HEK293T (cell line): Measurements from ENCODE around the gene BEST4.

Experiments
- CTCF ChIA-PET: fragments of 350-600 bp; formaldehyde crosslinking; extraction: SDS; loops from one replicate; lab custom pipeline; 2021; ENCODE audit warnings: antibody characterized with exemption, inconsistent platforms; lab: Yijun Ruan, JAX
- POLR2A ChIA-PET: fragments of 350-600 bp; formaldehyde crosslinking; extraction: SDS; loops from one replicate; lab custom pipeline; 2020; ENCODE audit warnings: antibody characterized with exemption, inconsistent platforms; lab: Yijun Ruan, JAX
- DNase-seq: peaks from one replicate; pipeline ENCODE4 v3.0.0; 2012; ENCODE audit warnings: mixed read lengths; ENCODE audit errors: extremely low spot score
- ARNT ChIP-seq: fragments of 450-650 bp; IDR thresholded peaks from 2 replicates; pipeline ENCODE4 v1.6.1; 2017; ENCODE audit warnings: mild to moderate bottlenecking
- BHLHE40 ChIP-seq: fragments of 450-650 bp; IDR thresholded peaks from 2 replicates; pipeline ENCODE4 v1.6.1; 2016; ENCODE audit warnings: mild to moderate bottlenecking, moderate library complexity, borderline replicate concordance
- CTBP1 ChIP-seq: fragments of 450-650 bp; IDR thresholded peaks from 2 replicates; pipeline ENCODE4 v1.6.1; 2016; ENCODE audit warnings: borderline replicate concordance
- ELF4 ChIP-seq: fragments of 450-650 bp; IDR thresholded peaks from 2 replicates; pipeline ENCODE4 v1.6.1; 2017; ENCODE audit warnings: antibody characterized with exemption
- FOXA1 ChIP-seq: fragments of 450-650 bp; IDR thresholded peaks from 2 replicates; pipeline ENCODE4 v1.6.1; 2016; ENCODE audit warnings: mild to moderate bottlenecking
- FOXK2 ChIP-seq: fragments of 450-650 bp; IDR thresholded peaks from 2 replicates; pipeline ENCODE4 v1.6.1; 2016; ENCODE audit warnings: mild to moderate bottlenecking
- FOXM1 ChIP-seq: fragments of 450-650 bp; IDR thresholded peaks from 2 replicates; pipeline ENCODE4 v1.6.1; 2017; ENCODE audit warnings: mild to moderate bottlenecking, borderline replicate concordance
- HDGF ChIP-seq: fragments of 450-650 bp; IDR thresholded peaks from 2 replicates; pipeline ENCODE4 v1.6.1; 2017; ENCODE audit warnings: antibody characterized with exemption, borderline replicate concordance
- L3MBTL2 ChIP-seq: fragments of 450-650 bp; conservative IDR thresholded peaks from 2 replicates; pipeline ENCODE4 v1.6.1; 2016; ENCODE audit warnings: mild to moderate bottlenecking
- LEF1 ChIP-seq: fragments of 450-650 bp; IDR thresholded peaks from 2 replicates; pipeline ENCODE4 v1.6.1; 2017; ENCODE audit warnings: mild to moderate bottlenecking, borderline replicate concordance
- NFRKB ChIP-seq: fragments of 450-650 bp; IDR thresholded peaks from 2 replicates; pipeline ENCODE4 v1.6.1; 2016; ENCODE audit warnings: mild to moderate bottlenecking, moderate library complexity
- PKNOX1 ChIP-seq: fragments of 450-650 bp; IDR thresholded peaks from 2 replicates; pipeline ENCODE4 v1.6.1; 2016
- SP1 ChIP-seq: fragments of 450-650 bp; IDR thresholded peaks from 2 replicates; pipeline ENCODE4 v1.6.1; 2017
- SUZ12 ChIP-seq: fragments of 450-650 bp; IDR thresholded peaks from 2 replicates; pipeline ENCODE4 v1.6.1; 2016; ENCODE audit warnings: mild to moderate bottlenecking
- TARDBP ChIP-seq: fragments of 450-650 bp; IDR thresholded peaks from 2 replicates; pipeline ENCODE4 v1.6.1; 2016
- ZNF384 ChIP-seq: fragments of 450-650 bp; IDR thresholded peaks from 2 replicates; pipeline ENCODE4 v1.6.1; 2016

BEST4 gene

GRCh38 chr1:44760876-44761275 lies 27.1 kb downstream of the BEST4 start:
- no peak for DNase-seq
- CTCF ChIA-PET, result no interaction called here
- TF ChIP-seq ZNF384, result no peak
- no peak for TF ChIP-seq HDGF
- no peak for TF ChIP-seq BHLHE40
- TF ChIP-seq ARNT, result no peak
- TF ChIP-seq SUZ12, result no peak
- no peak for TF ChIP-seq LEF1
- TF ChIP-seq CTBP1, result no peak
- no peak for TF ChIP-seq L3MBTL2
- POLR2A ChIA-PET, result interaction anchor here (2.5 kb wide), 1 partner anchor 39 kb away, joined by 7 read pairs; no protein-coding TSS in a partner anchor

- TF ChIP-seq ELF4 (no peak), FOXA1 (no peak), PKNOX1 (no peak), L3MBTL2 (no peak), SUZ12 (no peak), ZNF384 (no peak), SP1 (no peak), CTBP1 (no peak), FOXM1 (no peak), FOXK2 (no peak), HDGF (no peak), LEF1 (no peak), ARNT (no peak), NFRKB (no peak), TARDBP (no peak), BHLHE40 (no peak)
- CTCF ChIA-PET, result no interaction called here
- DNase-seq, result no peak
- POLR2A ChIA-PET, result interaction anchor here (1.0 to 3.1 kb wide), 5 partner anchors 12 to 37 kb away, joined by 3 to 17 read pairs (median 5); partner anchors contain the start of gene RPS8
Measured at GRCh38 chr1:44759077-44759476, 28.9 kb downstream of the BEST4 start.

GRCh38 chr1:44757420-44757819 lies 30.6 kb downstream of the BEST4 start:
- ChIA-PET CTCF (no interaction called here), POLR2A (interaction anchor here (0.7 to 3.1 kb wide), 3 partner anchors 18 to 35 kb away, joined by 3 to 17 read pairs (median 3); partner anchors contain the start of gene RPS8)
- TF ChIP-seq PKNOX1, result no peak
- no peak for TF ChIP-seq HDGF
- no peak for TF ChIP-seq FOXK2
- DNase-seq, result no peak

- CTCF ChIA-PET, result interaction anchor here (0.6 to 0.7 kb wide), 2 partner anchors 17 to 26 kb away, joined by 3 read pairs; no protein-coding TSS in a partner anchor
Measured at GRCh38 chr1:44747878-44748277, 40.1 kb downstream of the BEST4 start.

GRCh38 chr1:44743211-44743610 lies 44.8 kb downstream of the BEST4 start:
- no peak for DNase-seq
- ChIA-PET CTCF (interaction anchor here (0.6 to 2.2 kb wide), 2 partner anchors 12 to 1276 kb away, joined by 3 to 9 read pairs; partner anchors contain the start of gene RNU5D-1), POLR2A (interaction anchor here (1.2 to 2.0 kb wide), 3 partner anchors 21 to 76 kb away, joined by 3 to 12 read pairs (median 7); partner anchors contain the start of gene RPS8)
- no peak for TF ChIP-seq ARNT
- no peak for TF ChIP-seq NFRKB
- TF ChIP-seq TARDBP, result no peak
- TF ChIP-seq LEF1, result no peak
- no peak for TF ChIP-seq PKNOX1
- no peak for TF ChIP-seq ELF4
- TF ChIP-seq ZNF384, result no peak
- no peak for TF ChIP-seq CTBP1

More at GRCh38 chr1:44747878-44748277, 40.1 kb downstream of the BEST4 start:
- TF ChIP-seq FOXA1 (no peak), L3MBTL2 (no peak), BHLHE40 (no peak), LEF1 (no peak), SUZ12 (no peak), HDGF (no peak), FOXK2 (no peak), TARDBP (no peak), NFRKB (no peak), ZNF384 (no peak), PKNOX1 (no peak), ELF4 (no peak), ARNT (no peak), FOXM1 (no peak), CTBP1 (no peak), SP1 (no peak)
- DNase-seq, result no peak
- POLR2A ChIA-PET, result interaction anchor here (1.3 to 3.2 kb wide), 3 partner anchors 18 to 27 kb away, joined by 4 to 17 read pairs (median 6); partner anchors contain the start of gene RPS8

- CTCF ChIA-PET, result interaction anchor here (0.9 to 1.4 kb wide), 2 partner anchors 9 to 96 kb away, joined by 3 to 6 read pairs; partner anchors contain the start of gene RNU5D-1
- DNase-seq, result no peak
- POLR2A ChIA-PET, result interaction anchor here (1.0 to 2.5 kb wide), 3 partner anchors 9 to 35 kb away, joined by 7 to 12 read pairs (median 8); partner anchors contain the start of genes RNU5D-1 and RPS8
- TF ChIP-seq PKNOX1 (no peak), CTBP1 (no peak), LEF1 (no peak), FOXA1 (no peak), ZNF384 (no peak), HDGF (no peak), NFRKB (no peak), FOXK2 (no peak), TARDBP (no peak), ARNT (no peak), SP1 (no peak), L3MBTL2 (no peak), BHLHE40 (no peak), SUZ12 (no peak), ELF4 (no peak)
Measured at GRCh38 chr1:44740179-44740617, 47.8 kb downstream of the BEST4 start.
